ENCODE results near the gene NFIA.

NFIA gene

GRCh38 chr1:61334718-61335589 lies 252.6 kb downstream of the NFIA start:
- DNase-seq (ENCODE audit: low spot score): no peak

- no peak for DNase-seq (ENCODE audit: low spot score)
Measured at GRCh38 chr1:61337037-61337436, 254.7 kb downstream of the NFIA start.

GRCh38 chr1:61337441-61337951 lies 255.1 kb downstream of the NFIA start:
- no peak for DNase-seq (ENCODE audit: low spot score)

- DNase-seq (ENCODE audit: low spot score): no peak
Measured at GRCh38 chr1:61337981-61338848, 255.9 kb downstream of the NFIA start.

GRCh38 chr1:61338899-61339298 lies 256.5 kb downstream of the NFIA start:
- no peak for DNase-seq (ENCODE audit: low spot score)

GRCh38 chr1:61341426-61341825 lies 259.1 kb downstream of the NFIA start:
- DNase-seq (ENCODE audit: low spot score): no peak

- DNase-seq (ENCODE audit: low spot score): no peak
Measured at GRCh38 chr1:61343734-61344420, 261.5 kb downstream of the NFIA start.

GRCh38 chr1:61344696-61345095 lies 262.3 kb downstream of the NFIA start:
- no peak for DNase-seq (ENCODE audit: low spot score)

- DNase-seq (ENCODE audit: low spot score): no peak
Measured at GRCh38 chr1:61348025-61348665, 265.8 kb downstream of the NFIA start.

- DNase-seq (ENCODE audit: low spot score): no peak
Measured at GRCh38 chr1:61352845-61353435, 270.6 kb downstream of the NFIA start.

- DNase-seq (ENCODE audit: low spot score): no peak
Measured at GRCh38 chr1:61353797-61354406, 271.5 kb downstream of the NFIA start.

- no peak for DNase-seq (ENCODE audit: low spot score)
Measured at GRCh38 chr1:61356016-61356415, 273.7 kb downstream of the NFIA start.

GRCh38 chr1:61356995-61357394 lies 274.6 kb downstream of the NFIA start:
- DNase-seq (ENCODE audit: low spot score): no peak

GRCh38 chr1:61357539-61357938 lies 275.2 kb downstream of the NFIA start:
- no peak for DNase-seq (ENCODE audit: low spot score)

- DNase-seq (ENCODE audit: low spot score): no peak
Measured at GRCh38 chr1:61358770-61359455, 276.6 kb downstream of the NFIA start.

- no peak for DNase-seq (ENCODE audit: low spot score)
Measured at GRCh38 chr1:61361931-61362330, 279.6 kb downstream of the NFIA start.

GRCh38 chr1:61362351-61362750 lies 280.0 kb downstream of the NFIA start:
- no peak for DNase-seq (ENCODE audit: low spot score)

GRCh38 chr1:61368366-61368765 lies 286.0 kb downstream of the NFIA start:
- DNase-seq (ENCODE audit: low spot score): no peak

- no peak for DNase-seq (ENCODE audit: low spot score)
Measured at GRCh38 chr1:61368876-61369275, 286.5 kb downstream of the NFIA start.

- no peak for DNase-seq (ENCODE audit: low spot score)
Measured at GRCh38 chr1:61370177-61370912, 288.0 kb downstream of the NFIA start.
